LoVo (cell line): ENCODE measurements around the gene GBA3.

Source experiments
- DNase-seq: peaks from one replicate; pipeline ENCODE4 v3.0.0-alpha.2; 2016; ENCODE audit warnings: low spot score

Gene GBA3

GRCh38 chr4:22695917-22696316 lies 3.2 kb downstream of the GBA3 start:
- no peak for DNase-seq

GRCh38 chr4:22703912-22704311 lies 11.2 kb downstream of the GBA3 start:
- DNase-seq: no peak

GRCh38 chr4:22707390-22707789 lies 14.7 kb downstream of the GBA3 start:
- no peak for DNase-seq

- DNase-seq: no peak
These were observed 16.2 kb downstream of the GBA3 start for GRCh38 chr4:22708961-22709360.

- DNase-seq: no peak
These were observed 19.4 kb downstream of the GBA3 start for GRCh38 chr4:22712105-22712504.

- no peak for DNase-seq
These were observed 19.8 kb downstream of the GBA3 start for GRCh38 chr4:22712529-22712928.

- DNase-seq: no peak
These were observed 21.1 kb downstream of the GBA3 start for GRCh38 chr4:22713841-22714240.

GRCh38 chr4:22719218-22719617 lies 26.5 kb downstream of the GBA3 start:
- DNase-seq: no peak

GRCh38 chr4:22720091-22720490 lies 27.4 kb downstream of the GBA3 start:
- no peak for DNase-seq

GRCh38 chr4:22721204-22721603 lies 28.5 kb downstream of the GBA3 start:
- DNase-seq: no peak

GRCh38 chr4:22730021-22730420 lies 37.3 kb downstream of the GBA3 start:
- no peak for DNase-seq

GRCh38 chr4:22733816-22734215 lies 41.1 kb downstream of the GBA3 start:
- DNase-seq: no peak

- DNase-seq: no peak
These were observed 44.2 kb downstream of the GBA3 start for GRCh38 chr4:22736912-22737311.

GRCh38 chr4:22739968-22740367 lies 47.2 kb downstream of the GBA3 start:
- DNase-seq: no peak

- no peak for DNase-seq
These were observed 49.0 kb downstream of the GBA3 start for GRCh38 chr4:22741744-22742143.

- no peak for DNase-seq
These were observed 50.6 kb downstream of the GBA3 start for GRCh38 chr4:22743290-22743689.

GRCh38 chr4:22744478-22745062 lies 51.8 kb downstream of the GBA3 start:
- DNase-seq: no peak

GRCh38 chr4:22745234-22745633 lies 52.5 kb downstream of the GBA3 start:
- DNase-seq: no peak

GRCh38 chr4:22754116-22754515 lies 61.4 kb downstream of the GBA3 start:
- no peak for DNase-seq

GRCh38 chr4:22762548-22762947 lies 69.8 kb downstream of the GBA3 start:
- DNase-seq: no peak

- DNase-seq: no peak
These were observed 71.4 kb downstream of the GBA3 start for GRCh38 chr4:22764183-22764582.

GRCh38 chr4:22766068-22766467 lies 73.3 kb downstream of the GBA3 start:
- DNase-seq: no peak

- DNase-seq: no peak
These were observed 85.9 kb downstream of the GBA3 start for GRCh38 chr4:22778547-22779163.

- DNase-seq: no peak
These were observed 87.6 kb downstream of the GBA3 start for GRCh38 chr4:22780317-22780716.
